ENCODE measurements around the gene IDH3A.

Gene IDH3A

GRCh38 chr15:78182336-78182700, 33.2 kb downstream of the IDH3A start:
- Mint-ChIP-seq H3K4me1 (no peaks in the 10 kb centered on the region), H3K4me3 (no peak overlapping the region), H3K27ac (no peak overlapping the region), H3K9me3 (no peaks in the 10 kb centered on the region), H3K36me3 (ENCODE audit: low read depth) (no peaks in the 10 kb centered on the region), H3K27me3 (ENCODE audit: low read depth) (peaks cover 5% of the 10 kb centered on the region)
- no peak for TF ChIP-seq CTCF (IDR thresholded peaks at IDR 0.05; ENCODE audit: unreplicated experiment in 3 of 3)

- no peak for TF ChIP-seq CTCF (IDR thresholded peaks at IDR 0.05; ENCODE audit: unreplicated experiment in 3 of 3)
- no peak overlapping the region for H3K4me3 Mint-ChIP-seq
- H3K27ac Mint-ChIP-seq: no peak overlapping the region
- H3K4me1 Mint-ChIP-seq: no peaks in the 10 kb centered on the region
- peaks cover 5% of the 10 kb centered on the region for H3K27me3 Mint-ChIP-seq (ENCODE audit: low read depth)
- H3K9me3 Mint-ChIP-seq: no peaks in the 10 kb centered on the region
- no peaks in the 10 kb centered on the region for H3K36me3 Mint-ChIP-seq (ENCODE audit: low read depth)
Observed at GRCh38 chr15:78182821-78183220, 33.7 kb downstream of the IDH3A start.

DNA sequence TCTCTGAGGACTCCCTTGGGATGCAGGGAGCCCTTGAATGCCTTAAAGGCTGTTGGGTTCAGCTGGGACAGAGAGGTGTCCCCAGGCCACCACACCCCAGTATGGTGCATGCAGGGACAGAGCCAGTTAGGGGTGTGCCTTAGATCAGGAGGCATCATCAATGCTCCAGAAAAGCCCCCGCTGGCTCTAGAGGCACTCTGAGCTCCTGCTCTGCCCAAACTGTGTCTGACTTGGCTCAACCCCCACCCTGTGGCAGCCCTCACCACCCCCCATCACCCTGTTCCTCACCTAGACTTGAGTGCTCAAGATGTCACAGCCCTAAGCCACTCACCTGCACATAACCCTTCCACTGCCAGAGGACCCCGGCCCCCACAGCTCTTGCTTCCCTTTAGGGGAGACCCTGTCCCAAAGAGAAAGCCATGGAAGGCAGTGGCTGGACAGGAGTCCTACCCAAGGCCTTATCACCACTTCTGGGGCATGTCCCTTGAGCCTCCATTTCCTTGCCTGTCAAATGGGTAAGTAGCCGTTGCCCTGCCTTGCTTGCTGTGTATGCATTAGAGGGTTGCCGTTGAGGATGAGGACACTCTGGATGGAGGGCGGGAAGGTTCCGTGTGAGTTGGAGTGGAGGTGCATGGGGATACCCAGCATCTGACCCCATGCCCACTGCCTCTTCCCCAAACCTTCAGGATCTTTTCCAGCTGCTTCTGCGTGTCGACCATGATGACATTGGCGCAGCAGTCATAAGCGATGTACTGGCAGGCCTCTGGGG, 43.8 kb downstream of the IDH3A start:
- no peak for TF ChIP-seq CTCF (IDR thresholded peaks at IDR 0.05; ENCODE audit: unreplicated experiment in 3 of 3)

DNA sequence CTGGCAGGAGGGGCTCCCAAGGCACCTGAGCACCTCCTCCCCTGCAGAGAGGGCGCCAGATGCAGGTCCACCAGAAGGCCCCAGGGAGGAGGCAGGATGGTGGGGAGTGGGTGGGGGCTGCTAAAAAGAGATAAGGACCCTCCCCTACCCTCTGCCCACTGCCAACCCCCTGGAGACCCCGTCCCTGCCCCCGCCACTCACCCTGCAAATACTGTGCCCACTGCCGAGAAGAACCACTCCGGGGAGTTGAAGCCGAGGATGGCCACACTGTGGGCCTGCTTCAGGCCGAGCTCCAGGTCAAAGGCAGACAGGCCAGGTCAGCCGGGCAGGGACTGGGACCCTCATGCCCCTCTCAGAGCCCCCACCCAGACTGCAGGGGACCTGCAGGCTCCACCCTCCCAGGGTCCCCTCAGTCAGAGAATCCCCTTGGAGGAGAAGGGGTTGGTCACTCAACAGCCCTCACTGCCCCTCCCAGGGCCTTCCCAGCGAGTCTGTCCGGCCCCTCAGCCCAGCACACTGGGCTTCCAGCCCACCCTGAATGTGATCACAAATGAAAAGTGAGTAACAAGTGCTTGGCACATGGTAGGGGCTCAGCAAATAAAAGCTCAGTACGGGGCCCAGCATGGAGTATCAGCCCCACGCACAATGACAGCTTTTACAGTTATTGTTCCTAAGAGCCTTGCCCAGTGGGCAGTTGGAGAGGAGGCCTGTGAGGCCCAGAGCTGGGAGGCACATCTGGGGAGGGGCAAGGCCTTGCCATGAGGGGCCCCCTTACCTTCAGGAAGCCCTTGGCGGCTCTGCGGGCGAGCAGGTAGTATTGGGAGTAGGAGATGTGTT, 44.8 kb downstream of the IDH3A start:
- no peak for TF ChIP-seq CTCF (IDR thresholded peaks at IDR 0.05; ENCODE audit: unreplicated experiment in 3 of 3)
- Mint-ChIP-seq H3K36me3 (ENCODE audit: low read depth) (no peaks in the 10 kb centered on the region), H3K4me3 (no peak overlapping the region), H3K4me1 (no peaks in the 10 kb centered on the region), H3K27ac (no peak overlapping the region), H3K9me3 (peaks cover 7% of the 10 kb centered on the region), H3K27me3 (ENCODE audit: low read depth) (peaks cover 24% of the 10 kb centered on the region)

More for the DNA sequence above, 43.8 kb downstream of the IDH3A start:
- Mint-ChIP-seq H3K36me3 (ENCODE audit: low read depth) (no peaks in the 10 kb centered on the region), H3K4me3 (no peak overlapping the region), H3K9me3 (peaks cover 7% of the 10 kb centered on the region), H3K27me3 (ENCODE audit: low read depth) (peaks cover 24% of the 10 kb centered on the region), H3K4me1 (no peaks in the 10 kb centered on the region), H3K27ac (no peak overlapping the region)

- Mint-ChIP-seq H3K36me3 (ENCODE audit: low read depth) (no peaks in the 10 kb centered on the region), H3K27ac (no peak overlapping the region), H3K4me3 (no peak overlapping the region), H3K9me3 (peaks cover 7% of the 10 kb centered on the region), H3K4me1 (no peaks in the 10 kb centered on the region), H3K27me3 (ENCODE audit: low read depth) (peaks cover 24% of the 10 kb centered on the region)
- TF ChIP-seq CTCF (IDR thresholded peaks at IDR 0.05; ENCODE audit: unreplicated experiment in 3 of 3): no peak
Observed at GRCh38 chr15:78194568-78194925, 45.4 kb downstream of the IDH3A start.
